ENCODE results near the gene GRIN3A. TPM values are rescaled to one million over a fixed set of nuclear protein-coding genes. Genes with fewer than 3 reads are reported as not detected.
"Not testable (repeated sequence)": the region's sequence is repeated elsewhere in the genome, so short reads cannot be mapped to it uniquely, and the experiment has no call there.

The GRIN3A gene
- polyA plus RNA-seq, 1 of the 3 experiments (the other 2 are of a cell fraction), result not detected

- Histone ChIP-seq H3K9me2 (no peaks in the 10 kb centered on the region), H3K27ac (ENCODE audit: low read depth in 2 of 2, low read length in 1 of 2) (no peak overlapping the region), H3K4me3 (ENCODE audit: low read depth in 2 of 2, low read length in 1 of 2) (no peak overlapping the region), H3K9ac (no peak overlapping the region), H3K9me3 (no peaks in the 10 kb centered on the region), H3K36me3 (replicated peaks in 1 of 2; ENCODE audit: control insufficient read depth in 1 of 2, insufficient read depth in 2 of 2, low read length in 1 of 2) (peaks cover 83 to 93% of the 10 kb centered on the region in 2 experiments), H2AFZ (ENCODE audit: low read depth) (no peak overlapping the region), H3K27me3 (ENCODE audit: insufficient read depth) (no peaks in the 10 kb centered on the region), H3F3A (replicated peaks; ENCODE audit: insufficient read depth) (peaks cover 8% of the 10 kb centered on the region), H3K4me1 (ENCODE audit: control insufficient read depth in 1 of 2, insufficient read depth in 2 of 2, low read depth in 1 of 2, low read length in 1 of 2) (no peaks in the 10 kb centered on the region), H3K4me2 (no peak overlapping the region), H4K20me1 (ENCODE audit: insufficient read depth) (no peaks in the 10 kb centered on the region), H3K79me2 (ENCODE audit: insufficient read depth) (peaks cover 18% of the 10 kb centered on the region; the same call in 1 of the 2 replicates)
- TF ChIP-seq NRF1 (IDR thresholded peaks at IDR 0.05; ENCODE audit: low read depth, low read length) (no peak), RFX5 (IDR thresholded peaks at IDR 0.05; ENCODE audit: low read length) (no peak), YY1 (IDR thresholded peaks at IDR 0.05; ENCODE audit: low read depth) (no peak), POLR2AphosphoS5 (IDR thresholded peaks at IDR 0.05; ENCODE audit: low read depth, low read length) (no peak), FOXM1 (IDR thresholded peaks at IDR 0.05; ENCODE audit: low read depth) (no peak), FOSL2 (IDR thresholded peaks at IDR 0.05; ENCODE audit: borderline replicate concordance, low read depth) (no peak), USF2 (IDR thresholded peaks at IDR 0.05; ENCODE audit: borderline replicate concordance, low read depth, low read length) (no peak), ZBTB33 (IDR thresholded peaks at IDR 0.05; ENCODE audit: borderline replicate concordance, low read depth) (no peak), SIN3A (IDR thresholded peaks at IDR 0.05; ENCODE audit: borderline replicate concordance, low read depth, low read length) (no peak), USF1 (IDR thresholded peaks at IDR 0.05; ENCODE audit: borderline replicate concordance, low read depth) (no peak), CHD2 (IDR thresholded peaks at IDR 0.05; ENCODE audit: low read length, partially characterized antibody) (no peak), GATA2 (CRISPR knock-in tag; IDR thresholded peaks at IDR 0.05) (no peak)
- no peak for DNase-seq
- CTCF ChIA-PET, result interaction anchor here (1.9 kb wide), 1 partner anchor 14 kb away, joined by 5 read pairs; no protein-coding TSS in a partner anchor
- whole genome bisulfite sequencing (ENCODE audit: low lambda C conversion rate), result 96% methylated on average over 1 of the region's 1 CpG
- POLR2A ChIA-PET, result no interaction called here
Observed at GRCh38 chr9:101561740-101562139, 176.7 kb downstream of the GRIN3A start.

- H3K9me3 ChIP-seq; H3K79me2 ChIP-seq (ENCODE audit: insufficient read depth); H3K9me2 ChIP-seq; H3K4me1 ChIP-seq (ENCODE audit: control insufficient read depth in 1 of 2, insufficient read depth in 2 of 2, low read depth in 1 of 2, low read length in 1 of 2); H3F3A ChIP-seq (replicated peaks; ENCODE audit: insufficient read depth); H3K27ac ChIP-seq (ENCODE audit: low read depth in 2 of 2, low read length in 1 of 2); H3K4me3 ChIP-seq (ENCODE audit: low read depth in 2 of 2, low read length in 1 of 2); H3K9ac ChIP-seq; DNase-seq; POLR2A ChIA-PET; H3K4me2 ChIP-seq; H2AFZ ChIP-seq (ENCODE audit: low read depth); H3K27me3 ChIP-seq (ENCODE audit: insufficient read depth); H4K20me1 ChIP-seq (ENCODE audit: insufficient read depth): not testable (repeated sequence)
- 84% methylated on average over 18 of the region's 18 CpGs for WGBS (ENCODE audit: low lambda C conversion rate)
- TF ChIP-seq CTCF (IDR thresholded peaks at IDR 0.05), result peak; percentile 60
- peaks cover 83 to 91% of the 10 kb centered on the region in 2 experiments for H3K36me3 ChIP-seq (replicated peaks in 1 of 2; ENCODE audit: control insufficient read depth in 1 of 2, insufficient read depth in 2 of 2, low read length in 1 of 2)
- CTCF ChIA-PET, result interaction anchor here (1.8 kb wide), 1 partner anchor 14 kb away, joined by 7 read pairs; no protein-coding TSS in a partner anchor
Observed at GRCh38 chr9:101549472-101550098, 188.9 kb downstream of the GRIN3A start.
